ENCODE results near the gene KIAA1328. TPM values are rescaled to one million over a fixed set of nuclear protein-coding genes. Genes with fewer than 3 reads are reported as not detected.

KIAA1328 gene
- total and polyA plus RNA-seq, 9 of the 15 experiments (the other 6 are each of a cell fraction or from before 2014, with no cell fraction given), result 4.0 to 8.6 (median 7.4) TPM

DNA sequence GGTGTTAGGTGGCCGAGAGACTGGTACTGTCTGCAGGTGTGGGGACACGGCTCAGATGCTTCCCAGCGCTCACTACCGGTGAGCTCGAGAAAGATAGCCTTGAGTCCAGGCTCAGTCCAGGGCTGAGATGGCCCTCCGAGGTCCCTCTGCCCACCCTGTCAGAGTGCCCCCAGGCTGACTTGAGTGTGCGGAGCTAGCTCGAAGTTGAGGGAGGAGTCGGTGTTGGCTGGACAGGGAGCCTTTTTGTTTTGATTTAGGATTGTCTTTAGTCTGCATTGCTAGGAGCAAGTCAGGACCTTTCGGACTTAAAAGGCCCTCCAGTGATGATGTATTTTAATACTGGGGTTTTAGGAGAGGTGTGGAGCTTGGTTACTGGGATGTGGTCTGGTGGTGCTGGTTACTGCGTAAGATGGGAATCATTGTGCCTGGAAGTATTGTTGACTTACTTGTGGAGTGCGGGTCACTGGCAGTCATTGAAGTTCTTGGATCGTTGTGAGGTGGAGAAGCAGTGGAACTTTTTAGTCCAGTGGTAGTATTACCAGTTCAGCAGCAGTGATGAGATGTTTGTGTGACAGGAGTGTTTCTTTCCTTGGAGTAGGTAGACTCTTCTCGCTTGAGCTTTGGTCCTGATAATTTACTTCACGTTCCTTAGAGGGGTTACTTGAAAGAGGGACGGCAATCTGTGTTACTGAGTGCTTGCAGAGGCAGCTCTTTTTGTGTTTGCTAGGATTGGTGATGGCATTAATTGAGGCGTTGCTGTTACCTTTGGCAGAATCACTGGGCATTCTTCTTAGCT is 633 bp downstream of the KIAA1328 start (continued):
- TF ChIP-seq CHD7 (IDR thresholded peaks at IDR 0.05; ENCODE audit: low read depth, low read length) (no peak), ZNF75A (CRISPR knock-in tag; IDR thresholded peaks at IDR 0.05) (no peak), ZNF24 (IDR thresholded peaks at IDR 0.05) (no peak), SMAD4 (CRISPR knock-in tag; conservative IDR thresholded peaks at IDR 0.05) (no peak), ESRRA (IDR thresholded peaks at IDR 0.05; ENCODE audit: borderline replicate concordance, low read depth) (no peak), SIRT6 (IDR thresholded peaks at IDR 0.05; ENCODE audit: low read depth, low read length) (no peak), DMBX1 (CRISPR knock-in tag; IDR thresholded peaks at IDR 0.05; ENCODE audit: borderline replicate concordance) (no peak), TSHZ1 (CRISPR knock-in tag; IDR thresholded peaks at IDR 0.05) (no peak), ZNF232 (CRISPR knock-in tag; IDR thresholded peaks at IDR 0.05) (no peak), KAT8 (IDR thresholded peaks at IDR 0.05; ENCODE audit: low read depth) (no peak), ZEB2 (IDR thresholded peaks at IDR 0.05) (0 out of 2 replicates have a peak, but pooled peaks have one; percentile 46)
- TF ChIP-seq, protein P1, sequence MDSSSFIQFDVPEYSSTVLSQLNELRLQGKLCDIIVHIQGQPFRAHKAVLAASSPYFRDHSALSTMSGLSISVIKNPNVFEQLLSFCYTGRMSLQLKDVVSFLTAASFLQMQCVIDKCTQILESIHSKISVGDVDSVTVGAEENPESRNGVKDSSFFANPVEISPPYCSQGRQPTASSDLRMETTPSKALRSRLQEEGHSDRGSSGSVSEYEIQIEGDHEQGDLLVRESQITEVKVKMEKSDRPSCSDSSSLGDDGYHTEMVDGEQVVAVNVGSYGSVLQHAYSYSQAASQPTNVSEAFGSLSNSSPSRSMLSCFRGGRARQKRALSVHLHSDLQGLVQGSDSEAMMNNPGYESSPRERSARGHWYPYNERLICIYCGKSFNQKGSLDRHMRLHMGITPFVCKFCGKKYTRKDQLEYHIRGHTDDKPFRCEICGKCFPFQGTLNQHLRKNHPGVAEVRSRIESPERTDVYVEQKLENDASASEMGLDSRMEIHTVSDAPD (CRISPR knock-in tag; IDR thresholded peaks at IDR 0.05), result no peak

Data from K562 (cell line).